ENCODE results near the gene SYNE1. TPM values are rescaled to one million over a fixed set of nuclear protein-coding genes. Genes with fewer than 3 reads are reported as not detected.

Gene SYNE1
- total and polyA plus RNA-seq, 2 of the 8 experiments (the other 6 are each of a cell fraction or from before 2014, with no cell fraction given), result 2.8 to 5.5 TPM

DNA sequence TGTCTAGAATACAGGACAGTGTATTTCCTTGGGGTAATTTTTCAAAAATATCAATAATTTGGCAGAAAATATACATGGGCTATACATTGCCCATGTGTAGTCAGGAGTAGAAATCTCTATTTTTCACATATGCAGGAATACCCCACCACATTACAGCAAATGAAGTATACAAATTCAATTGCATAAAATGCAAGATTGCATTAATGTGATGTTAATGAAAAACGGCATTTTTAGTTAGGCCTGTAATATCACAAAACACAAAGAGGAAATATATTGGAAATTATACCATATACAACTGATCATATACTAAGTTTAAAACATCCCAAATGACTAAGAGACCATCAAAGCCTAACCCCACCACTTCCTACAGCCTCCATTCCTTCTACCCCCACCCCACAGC lies 154.9 kb downstream of the SYNE1 start:
- Histone ChIP-seq H3K79me2 (ENCODE audit: control insufficient read depth in 1 of 2, insufficient read depth in 2 of 2, low read length in 2 of 2) (no peaks in the 10 kb centered on the region), H3K18ac (ENCODE audit: extremely low read depth, low read length) (no peak overlapping the region), H2BK12ac (ENCODE audit: low read depth, low read length) (no peak overlapping the region), H2BK20ac (ENCODE audit: low read length) (no peak overlapping the region), H3K23ac (ENCODE audit: insufficient read length) (no peak overlapping the region), H3K27ac (ENCODE audit: low read depth, low read length) (no peak overlapping the region), H4K5ac (ENCODE audit: insufficient read length, low read depth, low read length) (no peak overlapping the region), H4K91ac (replicated peaks; ENCODE audit: insufficient read length, low read length) (no peak overlapping the region), H3K27me3 (replicated peaks in 1 of 4; ENCODE audit: control insufficient read depth in 3 of 4, extremely low read depth in 1 of 4, insufficient read depth in 3 of 4, low read length in 3 of 4) (no peaks in the 10 kb centered on the region), H4K20me1 (replicated peaks in 1 of 2; ENCODE audit: control insufficient read depth in 1 of 2, insufficient read depth in 2 of 2, low read length in 2 of 2) (no peaks in the 10 kb centered on the region), H3K4me2 (ENCODE audit: insufficient read depth in 1 of 2, low read depth in 2 of 2, low read length in 2 of 2) (no peak overlapping the region), H3K23me2 (ENCODE audit: low read depth, low read length) (no peaks in the 10 kb centered on the region), H3K9me3 (ENCODE audit: insufficient read depth in 2 of 2, low read depth in 1 of 2, low read length in 1 of 2) (no peaks in the 10 kb centered on the region), H4K8ac (ENCODE audit: extremely low read depth, insufficient read depth, low read length) (no peak overlapping the region), H3K4me3 (ENCODE audit: extremely low read depth in 1 of 4, insufficient read depth in 2 of 4, low read depth in 3 of 4, low read length in 4 of 4) (no peak overlapping the region), H3K9ac (replicated peaks in 1 of 4; ENCODE audit: extremely low read depth in 1 of 4, low read depth in 3 of 4, low read length in 3 of 4) (no peak overlapping the region), H3K14ac (ENCODE audit: insufficient read length) (no peak overlapping the region), H3K4me1 (replicated peaks in 1 of 4; ENCODE audit: control insufficient read depth in 3 of 4, insufficient read depth in 4 of 4, low read length in 3 of 4) (no peaks in the 10 kb centered on the region), H3K4ac (replicated peaks; ENCODE audit: insufficient read length, low read depth, low read length) (no peak overlapping the region), H2AFZ (ENCODE audit: low read length) (no peak overlapping the region), H2BK5ac (ENCODE audit: low read depth, low read length) (no peak overlapping the region), H2BK120ac (replicated peaks; ENCODE audit: low read depth, low read length) (no peak overlapping the region), H3K79me1 (ENCODE audit: low read depth, low read length) (no peaks in the 10 kb centered on the region), H3K56ac (replicated peaks; ENCODE audit: insufficient read length, low read depth, low read length) (no peak overlapping the region), H2BK15ac (ENCODE audit: low read length) (no peak overlapping the region), H3K36me3 (ENCODE audit: control insufficient read depth in 2 of 4, insufficient read depth in 4 of 4, low read length in 3 of 4) (no peaks in the 10 kb centered on the region), H2AK5ac (ENCODE audit: low read depth, low read length) (no peak overlapping the region)
- CTCF ChIA-PET (ENCODE audit: partially characterized antibody), result interaction anchor here (1.5 kb wide), 1 partner anchor 157 kb away, joined by 3 read pairs; no protein-coding TSS in a partner anchor
- FAIRE-seq, result no peak
- POLR2A ChIA-PET (ENCODE audit: partially characterized antibody), result no interaction called here
- TF ChIP-seq, protein P1, sequence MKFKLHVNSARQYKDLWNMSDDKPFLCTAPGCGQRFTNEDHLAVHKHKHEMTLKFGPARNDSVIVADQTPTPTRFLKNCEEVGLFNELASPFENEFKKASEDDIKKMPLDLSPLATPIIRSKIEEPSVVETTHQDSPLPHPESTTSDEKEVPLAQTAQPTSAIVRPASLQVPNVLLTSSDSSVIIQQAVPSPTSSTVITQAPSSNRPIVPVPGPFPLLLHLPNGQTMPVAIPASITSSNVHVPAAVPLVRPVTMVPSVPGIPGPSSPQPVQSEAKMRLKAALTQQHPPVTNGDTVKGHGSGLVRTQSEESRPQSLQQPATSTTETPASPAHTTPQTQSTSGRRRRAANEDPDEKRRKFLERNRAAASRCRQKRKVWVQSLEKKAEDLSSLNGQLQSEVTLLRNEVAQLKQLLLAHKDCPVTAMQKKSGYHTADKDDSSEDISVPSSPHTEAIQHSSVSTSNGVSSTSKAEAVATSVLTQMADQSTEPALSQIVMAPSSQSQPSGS (IDR thresholded peaks at IDR 0.05; ENCODE audit: low read length), result no peak
- TF ChIP-seq RXRA (IDR thresholded peaks at IDR 0.05; ENCODE audit: insufficient read depth, low read depth, low read length) (no peak), KDM4A (IDR thresholded peaks at IDR 0.05; ENCODE audit: low read depth, low read length, severe bottlenecking) (no peak), POLR2AphosphoS5 (IDR thresholded peaks at IDR 0.05; ENCODE audit: low read depth, low read length) (no peak)
- TF ChIP-seq, protein P2, sequence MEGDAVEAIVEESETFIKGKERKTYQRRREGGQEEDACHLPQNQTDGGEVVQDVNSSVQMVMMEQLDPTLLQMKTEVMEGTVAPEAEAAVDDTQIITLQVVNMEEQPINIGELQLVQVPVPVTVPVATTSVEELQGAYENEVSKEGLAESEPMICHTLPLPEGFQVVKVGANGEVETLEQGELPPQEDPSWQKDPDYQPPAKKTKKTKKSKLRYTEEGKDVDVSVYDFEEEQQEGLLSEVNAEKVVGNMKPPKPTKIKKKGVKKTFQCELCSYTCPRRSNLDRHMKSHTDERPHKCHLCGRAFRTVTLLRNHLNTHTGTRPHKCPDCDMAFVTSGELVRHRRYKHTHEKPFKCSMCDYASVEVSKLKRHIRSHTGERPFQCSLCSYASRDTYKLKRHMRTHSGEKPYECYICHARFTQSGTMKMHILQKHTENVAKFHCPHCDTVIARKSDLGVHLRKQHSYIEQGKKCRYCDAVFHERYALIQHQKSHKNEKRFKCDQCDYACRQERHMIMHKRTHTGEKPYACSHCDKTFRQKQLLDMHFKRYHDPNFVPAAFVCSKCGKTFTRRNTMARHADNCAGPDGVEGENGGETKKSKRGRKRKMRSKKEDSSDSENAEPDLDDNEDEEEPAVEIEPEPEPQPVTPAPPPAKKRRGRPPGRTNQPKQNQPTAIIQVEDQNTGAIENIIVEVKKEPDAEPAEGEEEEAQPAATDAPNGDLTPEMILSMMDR (IDR thresholded peaks at IDR 0.05; ENCODE audit: control extremely low read depth in 1 of 3, insufficient read depth in 1 of 3, low read depth in 1 of 3, low read length in 3 of 3), result no peak
- DNase-seq (ENCODE audit: low read depth in 1 of 2, low spot score in 2 of 2), result no peak
- WGBS, 2 experiments (ENCODE audit: extremely low coverage in 1 of 2, insufficient coverage in 1 of 2, insufficient read length in 1 of 2, insufficient replicate concordance in 2 of 2, low coverage in 1 of 2, low lambda C conversion rate in 2 of 2, missing lambda C conversion rate in 1 of 2), result 80% methylated on average over 1 of the region's 1 CpG; no CpG with 5 or more reads in 1 of the 2 experiments

All from H1 (cell line).